ENCODE results near the gene RGS3.

RGS3 gene

DNA sequence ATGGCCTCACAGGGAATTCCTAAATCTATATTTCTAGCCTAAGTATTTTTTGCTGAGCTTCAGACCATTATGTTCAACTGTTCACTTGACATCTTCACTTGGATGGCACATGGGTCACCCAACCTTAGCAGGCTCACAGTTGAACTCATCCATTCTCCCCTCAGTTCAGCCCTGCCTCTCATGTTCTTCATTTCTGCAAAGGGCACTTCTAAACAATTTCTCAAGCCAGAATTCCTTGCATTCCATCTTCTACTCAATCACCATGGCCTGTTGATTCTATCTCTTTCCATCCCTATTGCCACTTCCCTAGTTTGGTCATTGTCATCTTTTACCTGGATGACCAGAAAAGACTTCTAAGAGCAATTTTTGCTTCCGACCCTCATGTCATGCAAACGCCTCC, 7.3 kb upstream of the RGS3 start:
- TF ChIP-seq CTCF (IDR thresholded peaks at IDR 0.05; ENCODE audit: insufficient read depth, low read length, poor library complexity, severe bottlenecking): no peak
- H3K27me3 ChIP-seq (replicated peaks; ENCODE audit: control insufficient read depth, insufficient read depth, low read length): no peaks in the 10 kb centered on the region
- no peaks in the 10 kb centered on the region for H3K36me3 ChIP-seq (ENCODE audit: control insufficient read depth, insufficient read depth, low read length)
- H3K4me3 ChIP-seq (replicated peaks; ENCODE audit: low read depth, low read length): no peak overlapping the region
- no peak for DNase-seq (ENCODE audit: extremely low read depth, insufficient read length)

- Histone ChIP-seq H3K4me3 (replicated peaks; ENCODE audit: low read depth, low read length) (no peak overlapping the region), H3K27me3 (replicated peaks; ENCODE audit: control insufficient read depth, insufficient read depth, low read length) (no peaks in the 10 kb centered on the region; the same call in 1 of the 2 replicates), H3K36me3 (ENCODE audit: control insufficient read depth, insufficient read depth, low read length) (no peaks in the 10 kb centered on the region)
- TF ChIP-seq CTCF (IDR thresholded peaks at IDR 0.05; ENCODE audit: insufficient read depth, low read length, poor library complexity, severe bottlenecking): no peak
- no peak for DNase-seq (ENCODE audit: extremely low read depth, insufficient read length)
Observed at GRCh38 chr9:113461285-113461684, 2.2 kb upstream of the RGS3 start.

DNA sequence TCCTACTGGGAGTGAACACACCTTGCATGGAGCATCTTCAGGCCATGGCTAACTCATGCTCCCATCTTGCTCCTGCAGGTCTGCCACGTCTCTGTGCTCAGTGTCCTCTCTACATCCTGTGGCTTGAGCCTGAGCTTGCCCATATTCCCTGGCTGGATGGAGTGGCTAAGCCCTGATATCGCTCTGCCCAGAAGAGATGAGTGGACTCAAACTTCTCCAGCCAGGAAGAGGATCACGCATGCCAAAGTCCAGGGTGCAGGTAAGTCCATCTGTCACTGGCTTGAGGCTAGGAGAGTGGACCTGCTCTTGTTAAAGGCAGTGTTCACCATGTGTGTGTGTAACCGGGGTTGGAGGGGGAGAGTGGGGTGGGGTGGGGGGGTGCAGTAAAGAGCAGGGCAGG, 1.6 kb upstream of the RGS3 start:
- Histone ChIP-seq H3K27me3 (replicated peaks; ENCODE audit: control insufficient read depth, insufficient read depth, low read length) (no peaks in the 10 kb centered on the region; the same call in 1 of the 2 replicates), H3K4me3 (replicated peaks; ENCODE audit: low read depth, low read length) (no peak overlapping the region), H3K36me3 (ENCODE audit: control insufficient read depth, insufficient read depth, low read length) (no peaks in the 10 kb centered on the region)
- no peak for DNase-seq (ENCODE audit: extremely low read depth, insufficient read length)
- TF ChIP-seq CTCF (IDR thresholded peaks at IDR 0.05; ENCODE audit: insufficient read depth, low read length, poor library complexity, severe bottlenecking): no peak

DNA sequence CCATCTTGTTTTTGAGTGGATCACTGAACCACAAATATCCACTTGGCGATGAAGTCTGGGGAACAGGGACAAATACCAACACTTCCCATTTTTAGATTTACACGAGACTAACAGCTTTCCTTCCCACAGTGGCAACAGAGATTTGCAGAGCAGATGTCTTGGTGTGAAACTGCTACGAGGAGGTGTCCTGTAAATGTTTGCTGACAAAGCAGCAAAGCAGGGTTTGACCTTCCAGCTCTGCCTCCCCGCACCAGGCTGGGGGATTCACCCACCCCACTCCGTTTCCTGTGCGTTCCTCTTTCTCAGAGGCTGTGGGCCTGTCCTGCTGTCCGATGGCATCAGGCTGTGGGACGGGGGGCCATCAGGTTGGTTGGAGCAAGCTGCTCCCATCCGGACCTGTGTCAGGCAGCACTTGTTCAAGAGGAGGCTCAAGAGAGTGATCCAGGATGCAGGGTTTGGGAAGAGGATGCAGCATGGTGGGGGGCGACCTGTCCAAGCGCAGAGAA, 693 bp upstream of the RGS3 start:
- no peak for DNase-seq (ENCODE audit: extremely low read depth, insufficient read length)
- Histone ChIP-seq H3K27me3 (replicated peaks; ENCODE audit: control insufficient read depth, insufficient read depth, low read length) (no peaks in the 10 kb centered on the region; the same call in 1 of the 2 replicates), H3K36me3 (ENCODE audit: control insufficient read depth, insufficient read depth, low read length) (no peaks in the 10 kb centered on the region), H3K4me3 (replicated peaks; ENCODE audit: low read depth, low read length) (no peak overlapping the region)
- TF ChIP-seq CTCF (IDR thresholded peaks at IDR 0.05; ENCODE audit: insufficient read depth, low read length, poor library complexity, severe bottlenecking): no peak

GRCh38 chr9:113464286-113464660, 746 bp downstream of the RGS3 start:
- no peaks in the 10 kb centered on the region for H3K36me3 ChIP-seq (ENCODE audit: control insufficient read depth, insufficient read depth, low read length)
- no peak for TF ChIP-seq CTCF (IDR thresholded peaks at IDR 0.05; ENCODE audit: insufficient read depth, low read length, poor library complexity, severe bottlenecking)
- no peak for DNase-seq (ENCODE audit: extremely low read depth, insufficient read length)
- H3K4me3 ChIP-seq (replicated peaks; ENCODE audit: low read depth, low read length): no peak overlapping the region
- H3K27me3 ChIP-seq (replicated peaks; ENCODE audit: control insufficient read depth, insufficient read depth, low read length): no peaks in the 10 kb centered on the region; the same call in 1 of the 2 replicates

- no peak for TF ChIP-seq CTCF (IDR thresholded peaks at IDR 0.05; ENCODE audit: insufficient read depth, low read length, poor library complexity, severe bottlenecking)
- no peak for DNase-seq (ENCODE audit: extremely low read depth, insufficient read length)
- H3K4me3 ChIP-seq (replicated peaks; ENCODE audit: low read depth, low read length): no peak overlapping the region
- H3K36me3 ChIP-seq (ENCODE audit: control insufficient read depth, insufficient read depth, low read length): no peaks in the 10 kb centered on the region
- H3K27me3 ChIP-seq (replicated peaks; ENCODE audit: control insufficient read depth, insufficient read depth, low read length): no peaks in the 10 kb centered on the region; the same call in 1 of the 2 replicates
Observed at GRCh38 chr9:113465599-113466140, 2.1 kb downstream of the RGS3 start.

Data from GM06990 (cell line).